GM21367 (cell line): ENCODE results near the gene CRYBG2.
"Not testable (repeated sequence)": the region's sequence is repeated elsewhere in the genome, so short reads cannot be mapped to it uniquely, and the experiment has no call there.

Source experiments
- ATAC-seq: cut with Tn5 transposase; IDR thresholded peaks from one replicate; pipeline ENCODE4 v1.9.1; 2021; ENCODE audit not compliant: unreplicated experiment

Gene CRYBG2

DNA sequence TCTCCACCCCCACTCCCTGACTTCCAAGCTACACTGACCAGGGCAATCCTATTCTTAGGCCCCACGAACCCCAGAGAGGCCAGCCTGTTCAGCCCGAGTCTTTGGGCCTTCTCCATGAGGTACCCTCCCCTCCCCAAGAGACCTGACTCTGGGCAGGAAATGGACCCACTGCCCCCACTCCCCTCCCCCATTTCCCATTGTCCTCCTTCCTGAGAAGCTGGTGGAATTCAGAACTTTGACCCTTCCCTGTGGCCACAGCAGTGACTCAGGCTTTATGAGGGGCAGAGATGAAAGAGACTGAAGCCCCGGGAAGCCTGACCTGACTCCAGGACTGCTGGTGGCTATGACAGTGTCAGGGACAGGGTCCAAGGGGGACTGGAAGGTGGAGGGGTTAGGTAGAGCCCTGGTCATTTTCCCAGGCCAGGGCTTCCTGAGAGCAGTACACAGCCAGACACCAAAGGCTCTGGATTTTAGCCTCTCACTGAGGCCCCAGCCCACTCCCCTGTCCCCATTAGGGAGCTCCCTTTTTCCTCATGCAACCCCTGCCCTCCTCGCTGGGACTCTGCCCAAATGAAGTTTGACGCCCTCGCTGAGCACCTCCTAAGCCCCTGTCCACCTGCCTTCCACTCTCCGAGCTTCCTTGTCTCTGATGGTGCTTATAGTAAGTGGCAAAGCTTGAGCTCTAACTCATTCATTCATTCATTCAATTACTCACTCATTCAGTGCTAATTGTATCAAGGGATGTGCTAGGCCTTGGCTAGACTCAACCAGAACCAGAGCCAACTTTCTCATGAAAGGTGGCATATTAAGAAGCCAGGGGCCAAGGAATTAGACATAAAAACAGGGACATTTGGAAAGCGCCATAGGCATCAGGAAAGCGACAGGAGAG is 3.0 kb downstream of the CRYBG2 start:
- no peak for ATAC-seq

DNA sequence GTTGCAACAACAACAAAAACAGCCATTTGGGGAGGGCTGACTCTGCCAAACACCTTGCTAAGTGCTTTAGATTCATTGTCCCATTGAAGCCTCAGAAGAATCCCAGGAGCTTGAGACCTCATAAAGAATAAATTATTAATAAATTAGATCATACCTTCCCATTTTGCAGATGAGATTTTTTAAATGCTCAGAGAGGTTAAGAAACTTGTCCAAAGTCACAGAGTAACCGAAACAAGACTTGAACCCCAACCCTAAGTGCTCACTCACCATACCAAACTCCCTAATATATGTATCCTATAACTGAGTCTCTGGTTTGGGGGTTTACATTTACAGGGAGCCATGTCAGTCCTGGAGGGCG is 3.6 kb downstream of the CRYBG2 start:
- no peak for ATAC-seq

- ATAC-seq = no peak
These were observed 4.1 kb downstream of the CRYBG2 start for GRCh38 chr1:26349877-26350244.

DNA sequence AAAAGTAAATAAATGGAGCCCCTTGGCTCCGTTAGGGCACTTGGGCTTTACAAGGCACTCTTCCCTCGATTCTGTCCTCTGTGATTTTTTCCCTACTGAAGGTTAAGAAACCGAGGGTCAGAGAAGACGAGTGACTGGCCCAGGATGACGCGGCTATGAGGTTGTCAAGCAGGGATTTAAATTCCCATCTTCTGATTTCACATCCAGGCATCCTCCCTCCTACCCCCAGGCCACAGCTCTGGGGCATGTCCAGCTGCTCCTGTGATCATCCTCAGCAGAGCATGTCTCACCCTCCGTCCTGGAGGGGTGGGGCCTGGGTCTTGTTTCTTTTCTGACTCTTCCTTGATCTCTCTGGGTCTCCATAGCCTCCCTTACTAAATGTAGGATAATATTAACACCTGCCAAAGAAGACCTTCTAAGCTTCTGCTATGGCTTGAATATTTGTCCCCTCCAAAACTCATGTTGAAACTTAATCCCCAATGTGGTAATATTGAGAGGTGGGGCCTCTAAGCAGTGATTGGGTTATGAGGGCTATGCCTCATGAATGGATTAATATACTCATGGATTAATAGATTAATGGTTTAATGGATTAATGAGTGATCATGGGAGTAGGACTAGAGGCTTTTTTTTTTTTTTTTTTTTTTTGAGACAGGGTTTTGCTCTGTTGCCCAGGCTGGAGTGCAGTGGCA is 4.6 kb downstream of the CRYBG2 start:
- ATAC-seq = no peak

- ATAC-seq = no peak
These were observed 7.5 kb downstream of the CRYBG2 start for GRCh38 chr1:26346274-26347033.

DNA sequence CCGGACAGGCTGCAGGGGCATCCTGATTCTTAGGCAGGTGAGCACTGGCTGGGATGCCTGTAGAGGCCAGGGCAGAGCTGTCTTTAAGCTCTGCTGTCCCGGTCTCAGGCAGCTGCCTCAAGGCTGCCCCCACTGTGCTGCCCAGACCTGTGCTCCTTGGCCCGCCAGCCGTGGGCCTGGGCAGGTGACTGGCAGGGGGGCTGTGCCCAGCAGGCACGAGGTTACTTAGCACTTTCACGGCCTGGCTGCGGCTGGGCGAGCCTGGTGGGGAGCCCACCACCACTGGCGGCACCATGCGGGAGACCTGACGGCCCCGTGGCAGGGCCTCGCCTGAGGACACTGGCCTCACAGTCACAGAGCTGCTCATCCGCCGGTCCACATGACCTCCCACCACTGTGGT is 8.2 kb downstream of the CRYBG2 start:
- no peak for ATAC-seq

DNA sequence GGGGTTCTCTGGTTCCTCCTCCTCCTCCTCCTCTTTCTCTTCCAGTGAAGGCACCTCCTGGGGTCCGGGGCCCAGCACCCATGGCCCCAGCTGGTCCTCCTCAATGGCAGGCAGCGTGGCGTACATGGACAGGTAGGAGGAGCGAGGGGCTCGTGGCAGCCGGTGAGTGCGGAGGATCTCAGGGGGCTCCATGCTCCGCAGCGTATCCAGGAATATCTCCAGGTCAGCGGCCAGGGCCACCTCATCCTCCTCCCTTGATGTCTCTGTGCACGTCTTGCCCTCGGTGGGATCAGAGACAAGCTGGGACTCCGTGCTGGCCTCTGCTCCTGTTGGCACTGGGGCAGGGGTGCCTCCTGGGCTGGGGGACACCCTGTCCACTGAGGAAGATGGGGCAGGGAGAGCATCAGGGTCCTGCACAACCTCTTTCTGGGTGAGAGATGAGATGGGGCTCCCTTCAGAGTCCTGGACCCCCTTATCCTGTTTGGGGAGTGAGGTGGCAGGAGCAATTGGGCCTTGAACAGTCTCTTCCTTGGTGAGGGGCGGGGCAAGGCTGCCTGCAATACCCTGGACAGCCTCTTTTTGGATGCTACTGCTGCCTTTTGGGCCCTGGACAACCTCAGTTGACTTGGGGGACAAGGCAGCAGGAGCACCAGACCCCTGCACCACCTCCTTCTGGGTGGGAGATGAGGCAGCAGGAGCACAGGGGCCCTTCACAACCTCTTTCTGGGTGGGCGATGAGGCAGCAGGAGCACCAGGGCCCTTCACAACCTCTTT is 9.6 kb downstream of the CRYBG2 start:
- ATAC-seq = no peak

- no peak for ATAC-seq
These were observed 13.9 kb downstream of the CRYBG2 start for GRCh38 chr1:26340047-26340481.

- no peak for ATAC-seq
These were observed 15.3 kb downstream of the CRYBG2 start for GRCh38 chr1:26338670-26339069.

GRCh38 chr1:26337625-26338024 is 16.3 kb downstream of the CRYBG2 start:
- ATAC-seq = no peak

DNA sequence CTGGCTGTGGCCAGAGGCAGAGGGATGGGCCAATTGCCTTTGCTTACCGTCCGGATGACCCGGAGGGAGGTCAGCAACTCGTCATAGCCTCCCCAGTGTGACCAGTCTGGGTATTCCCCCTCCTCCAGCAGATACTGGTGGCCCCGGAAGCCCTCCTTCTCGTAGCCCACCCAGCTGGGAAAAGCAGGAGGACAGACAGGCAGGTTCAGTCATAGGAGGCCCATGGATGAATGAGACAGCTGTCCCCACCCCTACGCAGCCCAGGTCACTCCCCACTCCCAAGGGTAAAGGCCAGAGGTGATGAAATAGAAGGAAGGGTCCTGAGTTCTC is 16.8 kb downstream of the CRYBG2 start:
- no peak for ATAC-seq

GRCh38 chr1:26336477-26337205 is 17.3 kb downstream of the CRYBG2 start:
- ATAC-seq = no peak

DNA sequence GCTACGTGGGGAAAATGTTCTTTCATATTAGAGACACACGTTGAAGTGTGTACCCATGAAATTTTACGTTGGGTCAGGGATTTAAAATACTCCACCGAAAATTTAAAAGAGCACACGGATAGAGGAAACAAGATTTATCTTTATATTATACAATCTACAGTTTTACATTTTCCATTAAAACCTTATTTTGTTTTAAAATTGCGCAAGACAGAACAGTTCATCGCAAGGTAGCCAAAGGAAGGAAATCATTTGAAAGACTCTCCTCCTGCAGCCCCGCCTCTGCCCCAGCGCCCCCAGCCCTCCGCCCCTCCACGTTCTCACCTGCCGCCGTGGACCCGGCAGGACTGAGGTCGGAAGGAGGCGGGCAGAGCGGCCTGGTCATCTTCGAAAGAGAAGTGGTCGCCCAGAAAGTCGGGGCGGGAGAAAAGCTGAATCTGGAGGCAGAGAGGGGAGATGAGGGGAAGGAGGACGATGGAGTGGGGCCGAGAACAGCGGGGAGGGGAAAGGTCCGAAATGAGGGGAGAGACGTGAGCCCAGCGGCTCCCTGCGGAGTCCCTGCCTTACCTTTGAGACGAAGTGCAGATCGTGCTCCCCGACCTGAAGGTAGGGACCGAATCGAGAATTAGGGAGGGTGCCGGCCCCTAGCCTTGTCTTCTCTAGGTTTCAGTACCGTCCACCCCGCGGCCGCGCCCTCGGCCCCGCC is 18.0 kb downstream of the CRYBG2 start:
- no peak for ATAC-seq

- not testable (repeated sequence) for ATAC-seq
These were observed 20.6 kb downstream of the CRYBG2 start for GRCh38 chr1:26333312-26333711.

DNA sequence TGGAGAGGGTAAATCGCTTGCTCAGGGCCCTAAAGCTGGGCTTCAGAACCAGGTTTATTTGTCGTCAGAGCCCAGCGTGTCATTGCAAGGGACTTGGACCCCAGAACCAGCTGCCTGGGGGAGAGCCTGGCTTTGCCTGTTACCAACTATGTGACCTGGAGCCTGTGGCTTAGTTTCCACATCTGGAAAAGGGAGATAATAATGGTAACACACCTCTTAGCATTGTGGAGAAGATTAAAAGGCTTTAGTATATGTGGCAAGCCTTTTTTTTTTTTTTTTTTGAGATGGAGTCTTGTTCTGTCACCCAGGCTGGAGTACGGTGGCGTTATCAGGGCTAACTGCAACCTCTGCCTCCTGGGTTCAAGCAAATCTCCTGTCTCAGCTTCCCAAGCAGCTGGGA is 23.7 kb downstream of the CRYBG2 start:
- ATAC-seq = no peak

DNA sequence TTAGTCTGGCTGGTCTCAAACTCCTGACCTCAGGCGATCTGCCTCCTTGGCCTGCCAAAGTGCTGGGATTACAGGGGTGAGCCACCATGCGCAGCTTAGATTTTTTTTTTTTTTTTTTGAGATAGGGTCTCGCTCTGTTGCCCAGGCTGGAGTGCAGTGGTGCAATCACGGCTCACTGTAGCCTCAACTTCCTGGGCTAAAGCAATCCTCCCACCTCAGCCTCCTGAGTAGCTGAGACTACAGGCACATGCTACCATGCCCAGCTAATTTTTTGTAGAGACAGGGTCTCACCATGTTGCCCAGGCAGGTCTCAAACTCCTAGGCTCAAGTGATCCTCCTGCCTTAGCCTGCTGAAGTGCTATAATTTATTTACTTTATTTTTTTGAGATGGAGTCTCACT is 24.6 kb downstream of the CRYBG2 start:
- ATAC-seq = not testable (repeated sequence)

DNA sequence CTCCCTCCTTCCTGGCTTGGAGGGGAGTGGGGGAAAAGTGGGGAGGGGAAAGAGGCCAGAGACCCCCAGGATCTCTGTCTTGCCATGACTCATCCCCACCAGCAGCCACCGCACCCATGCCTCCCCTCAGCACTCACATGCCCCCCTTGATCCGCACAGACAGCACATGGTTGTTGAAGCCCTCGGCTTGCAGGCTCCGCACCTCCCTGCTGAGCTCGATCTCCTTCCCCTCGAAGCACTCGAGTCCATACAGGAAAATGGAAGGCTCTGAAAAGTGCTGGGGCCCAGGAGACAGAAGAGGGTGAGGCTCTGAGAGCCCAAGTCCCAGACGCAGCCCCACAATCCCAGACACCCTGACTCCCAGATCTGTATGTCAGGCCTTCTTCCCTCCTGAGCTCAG is 25.3 kb downstream of the CRYBG2 start:
- no peak for ATAC-seq

- ATAC-seq = no peak
These were observed 26.0 kb downstream of the CRYBG2 start for GRCh38 chr1:26327956-26328362.

DNA sequence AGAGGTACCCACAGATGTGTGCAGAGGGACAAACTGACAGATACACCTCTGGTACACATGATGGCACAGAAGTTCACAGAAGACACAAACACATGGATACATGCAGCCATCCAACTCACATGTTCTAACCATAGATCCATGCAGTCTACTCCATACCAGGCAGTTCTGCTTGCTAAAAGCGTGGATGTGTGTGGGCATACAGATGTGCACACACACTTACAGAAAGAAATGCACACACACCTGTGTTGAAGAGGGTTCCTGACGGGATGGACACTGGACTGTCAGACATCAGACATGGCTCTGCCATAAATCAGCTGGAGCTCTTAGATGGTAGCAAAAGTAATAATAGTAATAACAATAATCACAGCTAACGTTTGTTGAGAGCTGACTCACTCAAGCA is 29.4 kb downstream of the CRYBG2 start:
- ATAC-seq = no peak

DNA sequence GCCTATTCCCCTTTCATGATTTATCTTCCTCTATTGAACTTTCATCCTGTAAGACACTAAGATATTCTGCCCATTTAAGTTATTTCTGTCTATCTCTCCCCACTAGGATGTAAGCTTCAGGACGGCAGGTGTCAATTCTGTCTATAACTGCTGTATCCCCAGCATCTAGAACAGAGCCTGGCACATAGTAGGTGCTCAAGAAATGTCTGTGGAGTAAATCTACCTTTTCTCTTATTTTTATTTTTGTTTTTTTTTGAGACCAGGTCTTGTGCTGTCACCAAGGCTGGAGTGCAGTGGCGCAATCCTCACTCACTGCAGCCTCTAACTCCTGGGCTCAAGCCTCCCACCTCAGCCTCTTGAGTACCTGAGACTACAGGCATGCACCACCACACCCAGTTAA is 30.5 kb downstream of the CRYBG2 start:
- no peak for ATAC-seq
